ENCODE results near the gene YWHAH.
"Not testable (repeated sequence)": the region's sequence is repeated elsewhere in the genome, so short reads cannot be mapped to it uniquely, and the experiment has no call there.

YWHAH gene

DNA sequence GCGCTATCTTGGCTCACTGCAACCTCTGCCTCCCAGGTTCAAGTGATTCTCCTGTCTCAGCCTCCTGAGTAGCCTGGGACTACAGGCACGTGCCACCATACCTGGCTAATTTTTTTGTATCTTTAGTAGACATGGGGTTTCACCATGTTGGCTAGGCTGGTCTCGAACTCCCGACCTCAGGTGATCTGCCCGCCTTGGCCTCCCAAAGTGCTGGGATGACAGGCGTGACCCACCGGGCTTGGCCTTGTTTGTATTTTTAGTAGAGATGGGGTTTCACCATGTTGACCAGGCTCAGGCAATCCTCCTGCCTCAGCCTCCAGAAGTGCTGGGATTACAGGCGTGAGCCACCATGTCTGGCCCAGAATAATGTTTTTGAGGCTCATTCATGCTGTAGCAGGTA, 37.6 kb downstream of the YWHAH start:
- DNase-seq (ENCODE audit: low read depth, low spot score): not testable (repeated sequence)

DNA sequence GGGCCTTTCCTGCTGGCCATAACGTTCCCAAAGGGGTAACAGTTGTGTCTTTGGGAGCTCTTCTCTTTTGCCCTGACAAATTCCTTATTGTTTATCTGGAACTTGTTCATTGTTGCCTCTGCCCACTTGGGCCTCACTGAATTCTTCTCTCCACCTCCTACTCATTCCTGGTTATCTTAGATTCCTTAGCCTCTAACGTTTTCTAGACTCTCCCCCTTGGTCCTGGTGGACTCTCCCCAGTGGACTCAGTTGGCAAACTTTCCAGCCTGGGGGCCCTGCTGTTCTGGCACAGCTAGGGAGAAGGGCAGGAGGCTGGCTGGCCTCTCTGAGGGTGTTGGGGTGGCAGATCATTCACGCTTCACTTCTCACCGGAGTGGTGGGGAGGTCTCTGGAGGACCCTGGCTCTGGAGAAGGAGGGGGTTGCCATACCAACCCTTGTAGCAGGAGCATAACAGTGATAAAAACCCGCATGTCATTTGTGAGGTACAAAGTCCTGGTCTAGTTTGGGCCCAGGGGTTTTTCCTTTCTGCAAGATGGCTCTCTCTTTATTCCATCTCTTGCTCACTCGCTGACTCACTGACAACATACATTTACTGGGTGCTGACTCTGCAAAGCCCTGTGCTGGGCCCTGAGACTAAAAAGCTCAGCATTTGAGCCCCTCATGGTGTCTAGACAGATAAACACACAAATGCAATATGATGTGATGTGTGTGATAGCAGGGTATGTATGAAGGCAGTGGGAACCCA, 39.7 kb downstream of the YWHAH start:
- DNase-seq (ENCODE audit: low read depth, low spot score): no peak

DNA sequence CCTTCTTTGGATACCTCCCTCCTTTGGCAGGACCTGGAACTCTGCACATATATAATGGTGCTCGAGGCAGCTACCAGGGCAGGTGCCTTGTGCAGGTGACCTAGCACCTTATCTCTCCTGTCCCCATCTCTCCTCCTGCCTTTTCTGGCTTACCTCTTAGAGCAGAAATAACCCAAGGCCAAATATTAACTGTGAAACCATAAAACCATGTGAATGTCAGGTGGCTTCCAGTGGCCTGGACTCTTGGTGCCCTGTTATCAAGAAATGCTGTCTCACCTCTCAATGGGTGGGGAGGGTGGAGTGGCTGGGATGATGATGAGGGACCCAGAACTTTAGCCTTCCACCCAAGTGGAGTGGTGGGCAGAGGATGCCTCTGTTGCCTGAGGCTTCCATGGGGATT, 42.9 kb downstream of the YWHAH start:
- no peak for DNase-seq (ENCODE audit: low read depth, low spot score)

DNA sequence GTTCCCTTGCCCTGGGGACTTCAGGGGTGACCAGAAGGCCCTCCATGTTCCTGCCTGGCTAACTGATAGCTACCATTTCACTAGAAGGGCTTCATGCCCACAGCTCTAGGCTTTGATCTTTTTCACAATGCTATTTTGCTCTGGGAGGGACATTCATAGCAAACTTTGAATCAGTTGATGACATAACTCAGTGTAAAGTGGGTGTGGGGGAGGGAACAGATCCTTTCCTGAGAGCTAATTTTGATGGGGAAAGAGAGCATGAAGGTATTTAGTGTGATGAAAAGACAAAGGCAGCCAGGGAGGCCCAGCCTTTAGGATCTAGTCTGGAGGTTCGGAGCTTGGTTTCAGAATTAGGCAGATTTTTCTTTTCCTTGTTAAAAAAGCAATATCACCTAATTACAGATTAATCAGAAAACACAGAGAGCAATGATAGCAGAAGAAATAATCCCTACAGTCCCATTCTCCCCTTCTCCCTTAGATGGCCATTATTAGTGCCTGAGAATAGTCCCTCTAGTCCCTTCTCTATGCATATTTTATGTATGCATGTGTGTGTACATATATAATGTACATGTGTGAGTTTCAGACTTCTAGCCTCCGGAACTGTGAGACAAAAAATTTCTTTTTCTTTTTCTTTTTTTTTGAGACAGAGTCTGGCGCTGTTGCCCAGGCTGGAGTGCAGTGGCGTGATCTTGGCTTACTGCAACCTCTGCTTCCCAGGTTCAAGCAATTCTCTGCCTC, 46.9 kb downstream of the YWHAH start:
- no peak for DNase-seq (ENCODE audit: low read depth, low spot score)

DNA sequence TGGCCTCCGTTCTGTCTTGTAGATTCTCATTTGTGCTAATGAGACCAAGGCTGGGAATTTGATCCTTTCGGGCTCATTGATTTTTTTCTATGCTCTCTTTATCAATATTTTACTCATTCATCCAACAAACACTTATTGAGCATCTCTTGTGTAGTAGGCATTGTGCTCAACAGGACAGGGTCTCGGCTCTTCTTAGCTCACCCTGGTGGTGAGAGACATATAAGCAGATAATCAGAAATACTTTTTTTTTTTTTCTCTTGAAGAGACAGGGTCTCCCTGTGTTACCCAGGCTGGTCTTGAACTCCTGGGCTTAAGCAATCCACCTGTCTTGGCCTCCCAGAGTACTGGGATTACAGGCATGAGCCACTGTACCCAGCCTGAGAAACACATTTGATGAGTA, 50.7 kb downstream of the YWHAH start:
- no peak for DNase-seq (ENCODE audit: low read depth, low spot score)

DNA sequence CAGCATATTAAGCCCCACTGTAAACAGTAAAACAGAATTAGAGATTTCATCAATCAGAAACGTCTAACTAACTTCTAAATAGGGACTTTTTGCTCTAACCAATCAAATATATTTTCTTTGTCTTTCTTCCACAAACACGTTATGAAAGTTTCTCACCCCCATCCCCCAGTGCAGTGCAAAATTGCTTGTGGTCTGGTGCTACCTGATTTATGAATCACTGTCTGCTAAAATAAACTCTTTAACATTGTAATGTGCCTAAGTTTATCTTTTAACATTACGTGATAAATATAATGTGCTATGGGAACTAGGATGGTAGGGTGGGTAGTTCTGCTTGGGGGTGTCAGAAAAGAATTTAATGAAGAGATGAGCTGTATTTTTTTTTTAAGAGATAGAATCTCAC, 51.5 kb downstream of the YWHAH start:
- no peak for DNase-seq (ENCODE audit: low read depth, low spot score)

DNA sequence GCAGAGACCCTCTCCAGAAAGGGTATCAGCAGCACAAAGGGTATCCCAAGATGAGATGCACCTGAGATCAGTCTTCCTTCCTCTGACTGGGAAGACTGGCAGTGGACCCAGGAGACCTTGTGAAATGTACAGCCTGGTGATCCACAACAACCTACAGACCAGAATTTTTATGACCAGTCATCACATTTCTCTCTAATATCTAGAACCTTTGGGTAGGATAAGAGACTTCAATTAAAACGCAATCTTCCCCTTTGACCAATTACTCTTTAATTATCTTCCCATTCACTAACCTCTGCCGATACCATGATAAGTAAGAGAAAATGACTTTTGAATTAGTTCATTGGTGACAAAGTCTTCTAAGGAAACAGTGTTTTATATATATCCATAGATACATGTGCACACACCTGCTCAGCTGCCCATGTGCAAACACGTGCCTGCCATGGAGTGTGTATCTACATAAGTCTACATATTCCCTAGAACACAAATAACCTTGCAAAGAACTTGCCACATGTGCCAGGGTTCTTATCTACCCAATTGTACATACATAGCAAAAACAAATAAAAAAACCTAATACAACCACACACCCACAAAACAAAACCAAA, 54.5 kb downstream of the YWHAH start:
- DNase-seq (ENCODE audit: low read depth, low spot score): no peak

DNA sequence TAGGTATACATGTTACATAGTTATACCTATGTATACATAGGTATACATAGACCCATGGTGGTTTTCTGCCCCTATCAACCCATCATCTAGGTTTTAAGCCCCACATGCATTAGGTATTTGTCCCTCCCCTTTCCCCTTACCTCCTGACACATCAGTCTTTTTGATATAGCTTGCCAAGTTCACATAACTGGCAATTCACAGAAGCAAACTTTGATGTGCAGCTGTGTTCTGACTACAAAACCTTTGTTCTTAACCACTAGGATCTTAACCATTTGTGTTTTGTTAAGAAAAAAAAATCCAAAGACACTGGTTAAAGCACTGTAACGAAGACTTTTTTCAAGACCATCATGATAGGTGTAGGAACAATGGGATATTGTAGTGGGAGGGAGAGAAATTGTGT, 55.8 kb downstream of the YWHAH start:
- DNase-seq (ENCODE audit: low read depth, low spot score): no peak

DNA sequence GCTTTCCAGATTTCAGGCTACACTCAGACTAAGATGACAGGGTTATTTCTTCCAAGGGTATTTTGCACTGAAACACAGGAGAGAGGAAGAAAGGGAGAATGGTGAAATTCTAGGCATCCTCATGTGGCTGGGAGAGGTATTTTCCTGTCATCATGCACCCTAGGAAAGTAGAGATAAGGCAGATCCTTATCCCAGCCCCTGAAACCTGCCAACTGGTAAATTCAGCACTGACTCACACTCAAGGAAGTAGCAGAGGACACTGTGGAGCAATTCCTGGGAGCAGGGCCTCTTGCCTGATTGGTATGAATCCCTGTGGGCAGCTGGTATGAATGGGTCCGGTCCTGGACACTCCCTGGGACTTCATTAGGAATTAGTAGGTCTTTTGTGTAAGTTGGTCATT, 61.1 kb downstream of the YWHAH start:
- no peak for DNase-seq (ENCODE audit: low read depth, low spot score)

Data from brain pericyte (primary cell).